RWPE2 (cell line): ENCODE results near the gene RBM20.

Experiments used
- ATAC-seq: fragments of 200-7000 bp; cut with Tn5 transposase; 3 replicates; pipeline ENCODE4 v1.9.1; 2021; ENCODE audit warnings: low read depth
- DNase-seq: peaks from one replicate; pipeline ENCODE4 v3.0.0-alpha.2; 2020; ENCODE audit warnings: low spot score
- H3K27ac ChIP-seq: fragments of 450-650 bp; 2 replicates; pipeline ENCODE4 v1.5.1; 2017; ENCODE audit warnings: mild to moderate bottlenecking; ENCODE audit not compliant: poor library complexity, severe bottlenecking
- H3K27me3 ChIP-seq: fragments of 250-450 bp; sonication (Bioruptor Pico); 2 replicates; pipeline ENCODE4 v1.5.1; 2021; ENCODE audit warnings: mild to moderate bottlenecking, moderate library complexity; ENCODE audit not compliant: insufficient read depth, poor library complexity, severe bottlenecking
- H3K36me3 ChIP-seq: fragments of 250-450 bp; sonication (Bioruptor Pico); 2 replicates; pipeline ENCODE4 v1.5.1; 2020; ENCODE audit warnings: low read depth, mild to moderate bottlenecking, moderate library complexity
- H3K4me1 ChIP-seq: fragments of 250-450 bp; sonication (Bioruptor Pico); 2 replicates; pipeline ENCODE4 v1.5.1; 2021; ENCODE audit warnings: mild to moderate bottlenecking, moderate library complexity; ENCODE audit not compliant: insufficient read depth, poor library complexity, severe bottlenecking
- H3K4me3 ChIP-seq: fragments of 250-450 bp; sonication (Bioruptor Pico); 2 replicates; pipeline ENCODE4 v1.5.1; 2021; ENCODE audit warnings: mild to moderate bottlenecking, moderate library complexity; ENCODE audit not compliant: severe bottlenecking
- H3K9me3 ChIP-seq: fragments of 250-450 bp; sonication (Bioruptor Pico); 2 replicates; pipeline ENCODE4 v1.5.1; 2021; ENCODE audit warnings: mild to moderate bottlenecking, moderate library complexity; ENCODE audit not compliant: severe bottlenecking
- CTCF ChIP-seq: fragments of 450-650 bp; IDR thresholded peaks from one replicate; pipeline ENCODE4 v1.5.1; 2017; ENCODE audit warnings: mild to moderate bottlenecking, moderate library complexity; ENCODE audit not compliant: poor library complexity, severe bottlenecking

RBM20 gene

DNA sequence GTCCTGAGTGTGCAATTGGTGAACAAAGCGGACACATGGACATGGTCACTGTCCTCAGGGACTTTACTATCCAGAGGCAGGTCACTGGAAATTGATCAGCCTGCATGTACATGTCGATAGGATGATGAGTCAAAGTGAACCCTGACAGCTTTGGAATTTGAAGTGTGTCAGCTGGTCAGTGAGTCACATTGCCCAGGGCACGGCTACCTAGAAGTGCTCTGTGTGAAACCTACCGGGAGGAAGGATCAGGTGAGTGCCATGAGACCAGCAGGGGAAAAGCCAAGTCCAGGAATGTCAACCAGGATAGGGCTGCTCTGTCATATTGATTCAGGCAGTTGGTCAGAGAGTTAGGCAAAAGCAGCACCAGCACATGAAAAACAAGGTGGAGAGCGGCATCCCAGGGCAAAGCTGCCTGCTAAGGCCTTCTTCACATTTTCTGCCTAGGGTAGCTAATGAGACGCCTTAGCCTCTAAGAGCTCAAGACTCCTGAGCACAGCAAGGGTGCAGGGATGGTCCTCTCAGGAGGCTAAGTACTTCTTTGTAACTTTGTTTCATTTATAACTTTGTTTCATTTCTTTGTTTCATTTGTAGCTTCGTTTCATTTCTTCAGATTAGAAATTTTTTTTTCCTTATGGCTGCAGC lies 208.2 kb downstream of the RBM20 start:
- DNase-seq (peak; percentile 91), ATAC-seq (peak; percentile 98)
- no peaks in the 10 kb centered on the region for H3K36me3 ChIP-seq
- H3K4me1 ChIP-seq = peaks cover 30% of the 10 kb centered on the region
- no peaks in the 10 kb centered on the region for H3K27me3 ChIP-seq
- H3K4me3 ChIP-seq = no peak overlapping the region
- H3K9me3 ChIP-seq = no peaks in the 10 kb centered on the region
- no peak for TF ChIP-seq CTCF
- peak overlapping the region; percentile 65 for H3K27ac ChIP-seq

- H3K4me3 ChIP-seq = no peak overlapping the region
- no peak for TF ChIP-seq CTCF
- H3K4me1 ChIP-seq = peaks cover 30% of the 10 kb centered on the region
- no peaks in the 10 kb centered on the region for H3K9me3 ChIP-seq
- no peaks in the 10 kb centered on the region for H3K27me3 ChIP-seq
- no peaks in the 10 kb centered on the region for H3K36me3 ChIP-seq
- DNase-seq = no peak
- ATAC-seq = peak; percentile 45
- peak overlapping the region; percentile 65 for H3K27ac ChIP-seq
Measured at GRCh38 chr10:110852947-110853346, 208.8 kb downstream of the RBM20 start.

GRCh38 chr10:110853921-110854605 lies 209.9 kb downstream of the RBM20 start:
- peaks cover 30% of the 10 kb centered on the region for H3K4me1 ChIP-seq
- ATAC-seq (no peak), DNase-seq (no peak)
- no peak overlapping the region for H3K4me3 ChIP-seq
- peak overlapping the region; percentile 65 for H3K27ac ChIP-seq
- H3K36me3 ChIP-seq = no peaks in the 10 kb centered on the region
- H3K27me3 ChIP-seq = no peaks in the 10 kb centered on the region
- H3K9me3 ChIP-seq = no peaks in the 10 kb centered on the region
- no peak for TF ChIP-seq CTCF

DNA sequence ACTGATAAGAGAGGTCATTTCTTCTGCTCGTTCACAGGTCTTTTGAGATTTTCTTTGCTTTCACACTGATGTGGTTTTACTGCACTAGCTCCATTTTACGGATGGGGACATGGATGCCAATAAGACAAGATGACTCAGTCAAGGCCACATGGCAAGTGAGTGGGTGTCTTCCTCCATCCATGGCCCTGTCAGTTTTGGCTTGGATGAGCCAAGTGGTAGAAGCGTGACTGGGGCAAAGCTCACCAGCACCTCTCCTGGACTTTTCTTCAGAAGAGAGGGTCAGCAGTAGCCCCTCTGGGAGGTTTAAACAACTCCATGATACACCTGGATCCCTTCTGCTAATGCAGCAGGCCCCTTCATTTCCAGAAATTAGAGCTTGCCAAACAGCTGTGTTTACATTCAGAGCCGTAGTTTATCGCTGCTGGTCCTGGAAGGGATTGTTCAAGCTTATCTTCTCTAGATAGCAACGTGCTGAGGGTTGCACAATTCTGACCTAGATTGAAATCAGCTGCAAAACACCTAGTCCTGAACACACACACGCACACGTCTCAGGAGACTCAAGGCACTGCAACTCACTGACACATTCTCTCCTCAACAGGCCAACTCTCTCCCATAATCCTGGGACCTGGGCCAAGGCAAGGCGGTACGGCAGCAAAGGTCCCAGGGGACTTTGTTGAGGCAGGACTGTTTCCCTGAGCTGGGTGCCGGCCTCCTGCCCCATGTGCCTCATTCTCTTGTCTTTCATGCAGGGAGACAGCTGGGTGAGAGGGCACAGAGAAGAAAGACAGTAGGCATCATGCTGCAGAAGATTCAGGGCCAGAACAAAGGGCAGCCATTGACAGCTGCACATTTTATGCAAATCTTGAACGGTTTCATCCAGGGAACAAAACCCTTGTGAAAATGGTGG lies 213.4 kb downstream of the RBM20 start:
- DNase-seq = no peak
- Histone ChIP-seq H3K4me3 (no peak overlapping the region), H3K27ac (no peak overlapping the region)

More for the DNA sequence above, 213.4 kb downstream of the RBM20 start:
- H3K27me3 ChIP-seq = no peaks in the 10 kb centered on the region
- no peaks in the 10 kb centered on the region for H3K36me3 ChIP-seq
- no peak for ATAC-seq
- TF ChIP-seq CTCF = no peak
- peaks cover 32% of the 10 kb centered on the region for H3K4me1 ChIP-seq
- H3K9me3 ChIP-seq = no peaks in the 10 kb centered on the region
